Measurements from ENCODE around the gene ADORA3.

DNA sequence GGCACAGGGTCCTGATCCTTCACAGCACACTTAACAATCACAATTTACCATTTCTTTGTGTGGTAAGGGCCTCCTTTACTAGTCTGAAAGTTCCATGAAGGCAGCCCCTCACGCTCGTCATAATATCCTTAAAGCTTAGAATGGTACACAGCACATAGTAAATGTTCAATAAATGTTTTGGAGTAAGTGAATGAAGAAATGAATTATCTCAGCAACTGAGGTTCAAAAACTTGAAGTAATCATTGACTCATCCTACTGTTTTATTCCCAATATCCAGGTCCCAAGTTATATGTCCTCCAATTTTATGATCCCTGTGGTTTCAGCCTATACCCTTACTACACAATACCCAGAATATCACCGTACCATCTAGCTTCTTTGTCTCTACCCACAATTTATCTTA lies 31.9 kb downstream of the ADORA3 start:
- TF ChIP-seq KAT7 (CRISPR knock-in tag; IDR thresholded peaks at IDR 0.05; ENCODE audit: borderline replicate concordance) (no peak), ESRRA (CRISPR knock-in tag; IDR thresholded peaks at IDR 0.05; ENCODE audit: borderline replicate concordance) (no peak)
